ENCODE data around the gene NHLRC2. TPM values are rescaled to one million over a fixed set of nuclear protein-coding genes. Genes with fewer than 3 reads are reported as not detected.

The NHLRC2 gene
- total RNA-seq, 2 donors from 2014 or later: 37.7 to 54.9 TPM

DNA sequence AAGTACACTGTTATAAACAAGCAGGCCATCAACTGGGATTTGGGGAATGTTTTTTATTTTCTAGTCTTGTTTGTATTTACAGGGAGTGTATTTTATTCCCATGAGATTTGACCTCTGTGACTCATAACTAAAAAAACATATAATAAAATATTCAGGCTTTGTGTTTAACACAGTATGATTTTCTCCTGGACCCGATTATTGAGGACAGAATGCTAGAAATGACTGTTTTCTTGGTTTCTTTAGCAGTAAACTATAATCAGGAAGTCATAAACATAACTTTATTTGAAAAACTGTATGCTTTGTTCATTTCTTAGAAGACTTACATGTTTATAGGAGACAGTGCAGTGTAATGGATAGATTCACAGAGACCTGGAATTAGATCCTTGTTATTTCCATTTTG, 2.1 kb downstream of the NHLRC2 start:
- peaks cover 4% of the 10 kb centered on the region for H3K9me3 Mint-ChIP-seq
- peaks cover 16% of the 10 kb centered on the region for H3K4me1 Mint-ChIP-seq
- H3K27ac Mint-ChIP-seq: no peak overlapping the region
- no peak for DNase-seq
- TF ChIP-seq, protein P1, sequence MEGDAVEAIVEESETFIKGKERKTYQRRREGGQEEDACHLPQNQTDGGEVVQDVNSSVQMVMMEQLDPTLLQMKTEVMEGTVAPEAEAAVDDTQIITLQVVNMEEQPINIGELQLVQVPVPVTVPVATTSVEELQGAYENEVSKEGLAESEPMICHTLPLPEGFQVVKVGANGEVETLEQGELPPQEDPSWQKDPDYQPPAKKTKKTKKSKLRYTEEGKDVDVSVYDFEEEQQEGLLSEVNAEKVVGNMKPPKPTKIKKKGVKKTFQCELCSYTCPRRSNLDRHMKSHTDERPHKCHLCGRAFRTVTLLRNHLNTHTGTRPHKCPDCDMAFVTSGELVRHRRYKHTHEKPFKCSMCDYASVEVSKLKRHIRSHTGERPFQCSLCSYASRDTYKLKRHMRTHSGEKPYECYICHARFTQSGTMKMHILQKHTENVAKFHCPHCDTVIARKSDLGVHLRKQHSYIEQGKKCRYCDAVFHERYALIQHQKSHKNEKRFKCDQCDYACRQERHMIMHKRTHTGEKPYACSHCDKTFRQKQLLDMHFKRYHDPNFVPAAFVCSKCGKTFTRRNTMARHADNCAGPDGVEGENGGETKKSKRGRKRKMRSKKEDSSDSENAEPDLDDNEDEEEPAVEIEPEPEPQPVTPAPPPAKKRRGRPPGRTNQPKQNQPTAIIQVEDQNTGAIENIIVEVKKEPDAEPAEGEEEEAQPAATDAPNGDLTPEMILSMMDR (conservative IDR thresholded peaks at IDR 0.05): no peak
- no peaks in the 10 kb centered on the region for H3K27me3 Mint-ChIP-seq (ENCODE audit: insufficient read depth)
- Histone ChIP-seq H3K4me1 (ENCODE audit: control insufficient read depth, insufficient read depth, low read length) (no peaks in the 10 kb centered on the region), H3K4me3 (ENCODE audit: low read length) (peak overlapping the region; percentile 95), H3K36me3 (ENCODE audit: control insufficient read depth, insufficient read depth, low read length) (peaks cover 33% of the 10 kb centered on the region), H3K9me3 (ENCODE audit: control insufficient read depth, low read length) (peaks cover 16% of the 10 kb centered on the region), H3K27me3 (ENCODE audit: control insufficient read depth, insufficient read depth, low read length, poor library complexity, severe bottlenecking) (no peaks in the 10 kb centered on the region), H3K27ac (ENCODE audit: low read depth, low read length) (no peak overlapping the region), H3K9ac (ENCODE audit: extremely low read depth, low read length, poor library complexity, severe bottlenecking) (no peak overlapping the region)
- H3K4me3 Mint-ChIP-seq: peak overlapping the region; percentile 88
- peaks cover 23% of the 10 kb centered on the region for H3K36me3 Mint-ChIP-seq (ENCODE audit: low read depth)
- WGBS, 2 experiments (ENCODE audit: insufficient coverage in 1 of 2, insufficient read length in 1 of 2): 80% methylated on average over 1 of the region's 1 CpG; no CpG with 5 or more reads in 1 of the 2 experiments

DNA sequence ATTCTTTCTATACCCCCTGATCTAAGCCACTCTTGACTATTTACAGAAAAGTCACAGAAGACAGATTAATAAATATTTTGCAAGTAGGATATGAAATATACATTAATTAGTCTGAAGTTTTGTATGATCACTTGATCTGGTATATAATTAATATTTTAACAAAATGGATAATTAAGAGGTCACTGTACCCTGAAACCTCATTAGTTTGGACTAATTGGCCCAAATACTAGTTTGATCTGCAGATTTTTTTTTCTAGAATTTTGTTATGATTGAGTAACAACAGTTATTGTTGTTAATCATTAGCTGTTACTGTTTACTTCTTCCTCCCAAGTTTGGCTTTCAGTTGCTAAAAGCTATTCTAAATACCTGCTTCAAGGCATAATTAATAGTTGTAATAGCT, 2.7 kb downstream of the NHLRC2 start:
- peak overlapping the region; percentile 4 for H3K9ac ChIP-seq (ENCODE audit: extremely low read depth, low read length, poor library complexity, severe bottlenecking)
- no peak overlapping the region for H3K4me3 Mint-ChIP-seq
- no peak overlapping the region for H3K27ac ChIP-seq (ENCODE audit: low read depth, low read length)
- peaks cover 39% of the 10 kb centered on the region for H3K36me3 ChIP-seq (ENCODE audit: control insufficient read depth, insufficient read depth, low read length)
- H3K9me3 Mint-ChIP-seq: peaks cover 4% of the 10 kb centered on the region
- H3K27me3 ChIP-seq (ENCODE audit: control insufficient read depth, insufficient read depth, low read length, poor library complexity, severe bottlenecking): no peaks in the 10 kb centered on the region
- H3K9me3 ChIP-seq (ENCODE audit: control insufficient read depth, low read length): peaks cover 16% of the 10 kb centered on the region
- H3K4me3 ChIP-seq (ENCODE audit: low read length): peak overlapping the region; percentile 95
- no peak for DNase-seq
- H3K4me1 ChIP-seq (ENCODE audit: control insufficient read depth, insufficient read depth, low read length): no peaks in the 10 kb centered on the region
- H3K4me1 Mint-ChIP-seq: peaks cover 16% of the 10 kb centered on the region
- H3K36me3 Mint-ChIP-seq (ENCODE audit: low read depth): peaks cover 25% of the 10 kb centered on the region
- H3K27me3 Mint-ChIP-seq (ENCODE audit: insufficient read depth): no peaks in the 10 kb centered on the region
- TF ChIP-seq, protein P1 (conservative IDR thresholded peaks at IDR 0.05): no peak
- H3K27ac Mint-ChIP-seq: no peak overlapping the region

DNA sequence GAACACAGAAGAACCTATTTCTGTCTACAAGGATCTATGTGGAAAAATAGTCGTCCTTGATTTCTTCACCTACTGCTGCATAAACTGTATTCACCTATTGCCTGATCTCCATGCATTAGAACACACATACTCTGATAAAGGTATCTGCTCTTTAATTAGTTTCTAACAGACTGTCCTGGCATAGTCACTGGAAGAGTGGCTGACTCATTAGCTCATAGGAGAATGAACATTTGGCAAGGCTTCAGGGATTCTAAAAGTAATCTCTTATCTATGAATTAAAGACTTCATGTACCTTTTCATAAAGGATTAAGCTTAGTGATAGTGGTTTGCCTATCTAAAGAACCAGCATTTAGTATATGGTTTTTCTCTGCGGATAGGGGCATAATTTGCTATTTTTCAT, 4.1 kb downstream of the NHLRC2 start:
- Histone ChIP-seq H3K9me3 (ENCODE audit: control insufficient read depth, low read length) (peaks cover 16% of the 10 kb centered on the region), H3K4me3 (ENCODE audit: low read length) (no peak overlapping the region), H3K36me3 (ENCODE audit: control insufficient read depth, insufficient read depth, low read length) (peaks cover 49% of the 10 kb centered on the region), H3K27me3 (ENCODE audit: control insufficient read depth, insufficient read depth, low read length, poor library complexity, severe bottlenecking) (no peaks in the 10 kb centered on the region), H3K4me1 (ENCODE audit: control insufficient read depth, insufficient read depth, low read length) (no peaks in the 10 kb centered on the region), H3K9ac (ENCODE audit: extremely low read depth, low read length, poor library complexity, severe bottlenecking) (no peak overlapping the region), H3K27ac (ENCODE audit: low read depth, low read length) (no peak overlapping the region)
- TF ChIP-seq, protein P1 (conservative IDR thresholded peaks at IDR 0.05): no peak
- Mint-ChIP-seq H3K36me3 (ENCODE audit: low read depth) (peaks cover 33% of the 10 kb centered on the region), H3K9me3 (peaks cover 4% of the 10 kb centered on the region), H3K4me1 (peaks cover 16% of the 10 kb centered on the region), H3K27me3 (ENCODE audit: insufficient read depth) (no peaks in the 10 kb centered on the region), H3K27ac (no peak overlapping the region), H3K4me3 (no peak overlapping the region)
- 100% methylated on average over 2 of the region's 2 CpGs; no CpG with 5 or more reads in 1 of the 2 experiments for WGBS, 2 experiments (ENCODE audit: insufficient coverage in 1 of 2, insufficient read length in 1 of 2)
- no peak for DNase-seq
